ENCODE data around the gene FABP3.
"Not testable (repeated sequence)": the region's sequence is repeated elsewhere in the genome, so short reads cannot be mapped to it uniquely, and the experiment has no call there.

The FABP3 gene

DNA sequence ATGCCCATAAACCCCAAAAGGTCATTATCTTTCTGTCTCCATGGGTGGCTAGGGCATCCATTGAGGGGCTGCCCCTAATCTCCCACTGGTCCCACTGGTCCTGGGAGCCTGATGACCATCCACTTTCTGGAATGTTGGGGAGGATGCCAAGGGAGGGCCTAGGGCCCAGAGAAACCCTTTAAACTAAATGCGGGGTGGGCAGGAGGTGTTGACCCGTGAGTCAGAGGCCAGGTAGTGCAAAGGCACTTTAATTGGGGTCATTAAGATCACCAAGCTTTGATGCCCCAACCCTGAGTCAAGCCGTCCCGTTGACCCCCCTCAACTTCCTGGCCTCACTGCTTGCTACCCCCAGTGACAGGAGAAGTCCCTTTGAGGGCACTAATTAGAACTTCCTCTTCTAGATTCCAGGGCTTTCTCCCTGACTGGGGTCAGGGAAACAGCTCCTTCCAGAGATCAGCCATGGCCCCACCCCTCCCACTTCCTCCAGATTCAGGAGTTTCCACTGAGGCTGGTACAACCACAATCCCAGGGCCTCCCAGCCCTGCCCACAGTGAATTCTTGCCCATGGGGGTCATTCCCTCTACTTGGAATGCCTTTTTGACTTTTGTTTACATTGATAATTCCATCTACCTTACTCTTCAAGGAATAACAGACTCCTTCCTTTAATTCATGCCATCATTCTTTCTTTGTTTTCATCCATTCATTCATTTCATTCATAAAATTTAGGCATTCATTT lies 24.7 kb upstream of the FABP3 start:
- DNase-seq = no peak

DNA sequence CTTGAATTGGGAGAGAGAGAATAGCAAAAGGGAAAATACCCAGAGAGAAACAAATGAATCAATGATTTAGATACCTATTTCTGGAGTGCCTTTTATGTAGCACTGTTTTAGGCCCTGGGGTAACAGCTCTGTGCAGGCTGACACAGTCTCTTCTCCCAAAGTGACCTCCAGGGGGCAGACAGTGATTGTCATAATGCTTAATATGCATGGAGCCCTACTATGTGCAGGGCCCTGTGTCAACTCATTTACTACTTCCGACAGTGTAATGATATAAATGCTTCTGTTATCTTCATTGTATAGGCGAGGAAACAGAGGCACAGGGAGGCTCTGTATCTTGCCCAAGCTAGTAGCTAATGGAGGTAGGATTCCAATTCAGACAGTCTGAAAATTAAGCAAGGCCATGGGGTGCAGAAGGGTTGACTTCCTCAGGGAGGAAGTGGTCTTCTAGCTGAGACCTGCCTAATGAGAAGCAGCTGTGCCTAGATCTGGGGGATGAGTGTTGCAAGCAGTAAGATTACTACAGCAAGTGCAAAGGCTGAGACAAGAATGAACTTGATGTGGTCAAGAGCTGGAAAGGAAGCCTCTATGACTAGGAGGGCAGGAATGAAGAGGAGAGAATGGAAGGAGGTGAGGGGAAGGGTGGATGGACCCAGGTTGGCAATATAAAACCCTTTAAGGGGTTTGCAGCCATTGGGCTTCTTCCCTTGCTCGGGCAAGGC lies 23.9 kb upstream of the FABP3 start:
- no peak for DNase-seq

DNA sequence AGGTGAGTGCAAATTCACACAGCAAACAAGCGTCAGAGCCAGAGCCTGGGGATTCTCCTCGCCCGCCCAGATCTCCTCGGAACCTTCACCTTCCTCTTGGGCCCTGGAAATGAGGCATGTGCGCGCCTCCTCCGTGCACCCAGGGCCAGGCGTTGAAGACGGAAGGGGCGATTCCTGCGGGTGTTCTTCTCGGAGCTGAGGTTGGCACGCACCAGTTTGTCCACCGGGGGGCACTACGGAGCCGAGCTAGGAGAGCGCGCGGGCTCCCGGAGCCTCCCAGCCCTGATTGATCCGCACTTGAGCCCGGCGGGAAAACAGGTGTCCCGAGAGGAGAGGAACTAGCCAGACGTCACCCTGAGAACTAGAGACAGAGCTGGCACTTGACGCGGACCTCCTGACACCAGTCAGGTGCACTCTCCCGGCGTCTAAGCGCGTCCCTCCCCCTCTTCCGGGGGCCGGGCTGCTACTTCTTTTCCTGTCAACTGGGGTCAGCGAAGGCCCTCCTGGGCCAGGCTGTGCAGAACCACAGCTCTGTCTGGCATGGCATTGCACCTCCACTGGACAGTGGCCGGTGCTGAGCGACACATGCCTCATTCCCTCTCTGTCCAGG lies 21.8 kb upstream of the FABP3 start:
- DNase-seq = peak; percentile 37 to 76 (median 64)

DNA sequence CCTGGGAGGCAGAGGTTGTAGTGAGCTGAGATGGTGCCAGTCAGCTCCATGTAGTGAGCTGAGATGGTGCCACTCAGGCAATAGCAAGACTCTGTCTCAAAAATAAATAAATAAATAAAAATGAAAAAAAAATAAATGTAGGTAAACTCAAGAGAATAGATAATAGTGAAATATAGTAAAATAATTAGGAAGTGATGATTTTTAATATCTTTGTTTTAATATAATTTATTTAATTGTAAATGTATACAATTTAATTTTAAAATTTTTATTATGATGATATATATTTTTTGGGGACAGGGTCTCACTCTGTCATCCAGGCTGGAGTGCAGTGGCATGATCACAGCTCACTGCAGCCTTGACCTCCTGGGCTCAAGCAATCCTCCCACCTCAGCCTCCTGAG lies 20.6 kb upstream of the FABP3 start:
- DNase-seq = no peak

DNA sequence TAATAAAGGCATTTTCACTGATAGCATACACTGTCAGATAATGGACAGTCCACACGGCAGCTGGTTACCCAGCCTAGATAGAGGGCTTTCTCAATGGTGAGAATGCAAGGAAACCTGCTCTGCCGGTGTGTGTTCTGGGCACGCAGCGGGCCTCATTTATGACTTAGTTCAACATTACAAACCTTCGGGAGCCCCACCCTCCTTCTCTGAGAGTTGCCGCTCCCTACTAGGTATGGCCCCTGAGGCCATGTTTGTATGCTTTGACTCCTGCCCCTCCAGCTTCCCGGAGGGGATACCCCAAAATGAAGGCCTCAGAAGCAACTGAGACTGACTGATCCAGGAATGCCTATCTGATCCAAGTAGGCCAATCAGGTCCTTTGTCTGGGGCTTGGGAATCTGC lies 17.2 kb upstream of the FABP3 start:
- no peak for DNase-seq

DNA sequence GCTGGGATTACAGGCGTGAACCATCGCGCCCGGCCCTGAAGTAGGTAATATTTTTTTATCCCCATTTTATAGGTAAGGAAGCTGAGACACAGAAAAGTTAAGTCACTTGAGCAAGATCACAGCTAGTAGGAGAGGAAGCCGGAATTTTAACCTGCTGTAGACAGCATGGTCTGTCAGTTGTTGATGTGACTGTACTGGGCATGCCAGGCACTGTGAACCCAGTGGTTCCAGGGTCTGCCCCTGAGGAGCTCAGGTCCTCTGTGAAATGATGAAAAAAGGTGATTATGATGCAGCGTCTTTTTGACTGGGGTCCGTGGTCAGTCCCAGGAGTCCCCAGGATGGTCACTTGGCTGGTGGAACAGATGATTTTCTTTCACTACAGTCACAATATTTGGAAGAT lies 16.7 kb upstream of the FABP3 start:
- DNase-seq = no peak

DNA sequence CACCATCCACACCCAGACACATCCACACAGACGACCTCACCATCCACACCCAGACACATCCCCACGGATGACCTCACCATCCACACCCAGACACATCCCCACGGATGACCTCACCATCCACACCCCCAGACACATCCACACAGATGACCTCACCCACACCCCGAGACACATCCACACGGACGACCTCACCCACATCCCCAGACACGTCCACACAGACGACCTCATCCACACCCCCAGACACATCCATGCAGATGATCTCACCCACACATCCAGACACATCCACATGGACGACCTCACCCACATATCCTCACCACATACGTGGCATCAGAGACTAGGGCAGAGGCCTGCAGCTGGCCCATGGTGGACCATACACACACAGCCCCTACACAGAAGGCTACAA lies 14.7 kb upstream of the FABP3 start:
- no peak for DNase-seq

DNA sequence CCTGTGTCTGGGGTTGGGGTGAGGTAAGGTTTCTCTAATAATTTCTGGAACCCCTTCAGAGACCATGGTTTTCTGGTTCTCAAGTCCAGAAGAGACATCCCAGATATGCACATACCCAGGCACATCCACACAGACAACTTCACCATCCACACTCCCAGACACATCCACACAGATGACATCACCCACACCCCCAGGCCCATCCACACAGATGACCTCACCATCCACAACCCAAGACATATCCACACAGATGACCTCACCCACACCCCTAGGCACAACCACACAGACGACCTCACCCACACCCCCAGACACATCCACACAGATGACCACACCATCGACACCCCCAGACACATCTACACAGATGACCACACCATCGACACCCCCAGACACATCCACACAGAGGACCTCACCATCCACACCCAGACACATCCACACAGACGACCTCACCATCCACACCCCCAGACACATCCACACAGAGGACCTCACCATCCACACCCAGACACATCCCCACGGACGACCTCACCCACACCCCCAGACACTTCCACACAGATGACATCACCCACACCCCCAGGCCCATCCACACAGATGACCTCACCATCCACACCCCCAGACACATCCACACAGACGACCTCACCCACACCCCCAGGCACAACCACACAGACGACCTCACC lies 13.8 kb upstream of the FABP3 start:
- DNase-seq = not testable (repeated sequence)

DNA sequence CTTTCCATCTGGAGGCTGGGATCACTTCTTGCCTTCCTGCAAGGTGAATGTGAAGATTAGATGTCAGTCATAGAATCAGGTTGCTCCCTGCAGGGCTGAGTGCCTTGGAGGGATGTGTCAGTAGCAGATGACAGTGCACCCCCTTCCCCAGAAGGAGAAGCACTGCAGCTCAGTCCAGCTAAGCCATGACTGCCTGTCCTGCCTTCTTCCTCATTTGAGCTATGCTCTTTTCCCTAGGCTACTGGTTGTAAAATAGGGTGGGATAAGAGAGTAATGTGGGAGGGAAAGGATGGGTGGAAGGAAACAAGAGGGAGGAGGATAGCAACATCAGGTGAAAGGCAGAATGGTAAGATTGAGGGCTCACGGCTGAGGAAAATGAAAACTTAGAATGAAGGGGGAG lies 11.1 kb upstream of the FABP3 start:
- no peak for DNase-seq

DNA sequence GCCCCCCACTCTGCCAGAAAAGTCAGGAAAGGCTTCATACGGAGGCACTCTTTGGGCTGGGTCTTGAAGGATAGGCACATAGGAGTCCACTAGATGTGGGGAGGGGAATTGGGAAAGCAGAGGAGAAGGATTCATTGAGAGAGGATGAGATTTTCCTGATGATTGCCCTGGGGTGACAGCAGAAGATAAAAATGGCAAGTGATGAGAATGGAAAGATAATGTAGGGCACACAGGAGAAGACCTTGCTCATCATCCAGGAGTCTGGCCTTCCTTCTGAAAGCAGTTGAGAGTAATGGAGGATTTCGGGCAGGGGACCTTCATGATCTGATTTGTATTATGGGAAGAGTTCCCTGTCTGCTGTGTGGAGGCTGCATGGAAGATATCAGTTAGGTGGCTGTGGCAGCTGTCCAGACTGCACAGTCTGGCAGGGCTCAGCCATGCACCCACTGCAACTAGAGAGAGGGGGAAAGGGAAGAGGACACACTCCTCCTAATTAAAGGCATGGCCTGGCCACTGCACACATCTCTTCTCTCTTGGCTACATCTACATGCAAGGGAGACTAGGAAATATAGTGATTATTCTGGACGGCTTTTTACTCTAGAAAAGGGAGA lies 9.6 kb upstream of the FABP3 start:
- no peak for DNase-seq

DNA sequence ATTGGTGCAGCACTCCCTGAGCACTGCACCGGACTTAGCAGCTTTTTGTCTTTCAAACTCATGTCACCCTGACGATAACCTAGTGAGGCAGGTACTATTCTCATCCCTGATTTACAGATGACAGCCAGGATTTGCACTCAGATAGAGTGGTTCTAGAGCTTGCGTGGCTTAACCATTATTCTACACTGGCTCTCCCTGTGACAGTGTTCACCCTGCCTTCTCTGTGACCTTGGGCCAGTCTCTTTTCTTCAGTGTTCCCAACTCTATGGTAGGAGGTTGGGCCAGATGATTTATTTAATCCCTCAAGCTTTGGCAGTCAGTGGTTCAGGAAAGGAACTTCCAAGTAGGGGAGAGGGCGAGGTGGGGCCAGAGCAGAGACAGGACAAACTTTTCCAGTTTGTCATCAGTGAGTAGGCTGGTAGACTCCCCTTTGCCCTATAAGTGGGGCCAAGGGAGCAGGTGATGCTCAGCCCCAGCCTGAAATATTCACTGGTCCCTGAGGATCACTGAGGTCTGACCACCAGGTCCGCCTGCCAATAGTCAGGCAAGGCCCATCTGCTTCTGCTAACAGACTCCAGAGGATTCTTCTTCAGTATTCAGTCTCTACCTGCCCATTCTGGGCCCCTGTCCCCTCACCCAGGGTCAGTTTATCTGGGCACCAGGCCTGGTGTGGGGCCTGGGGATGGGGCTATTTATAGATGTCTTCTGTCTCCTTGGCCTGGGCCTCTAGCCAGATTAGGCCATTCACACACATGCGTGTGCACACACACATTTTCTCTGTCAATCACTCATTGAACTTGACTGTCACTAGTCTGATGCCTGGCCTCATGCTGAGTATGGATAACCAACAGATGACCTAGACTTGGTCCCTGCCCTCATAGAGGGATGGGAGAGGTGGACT lies 8.8 kb upstream of the FABP3 start:
- DNase-seq = no peak

DNA sequence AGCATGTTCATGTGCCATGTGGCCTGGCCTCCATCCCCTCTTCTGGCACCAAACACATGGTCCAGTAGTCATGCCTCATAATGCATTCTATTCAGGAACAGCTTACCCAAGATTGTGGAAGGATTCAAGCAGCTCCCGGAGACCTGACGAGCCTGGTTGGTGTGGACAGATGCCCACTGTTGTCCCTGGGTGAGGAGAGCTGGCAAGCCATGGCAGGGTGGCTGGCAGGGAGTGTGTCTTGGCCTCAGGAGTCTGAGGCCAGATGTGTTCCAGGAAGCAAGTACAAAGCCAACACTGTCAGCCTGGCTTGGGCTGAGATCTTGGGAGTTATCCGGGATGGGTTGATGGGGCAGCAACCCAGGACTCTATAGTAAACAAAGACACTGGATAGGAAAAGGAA lies 7.3 kb upstream of the FABP3 start:
- no peak for DNase-seq

DNA sequence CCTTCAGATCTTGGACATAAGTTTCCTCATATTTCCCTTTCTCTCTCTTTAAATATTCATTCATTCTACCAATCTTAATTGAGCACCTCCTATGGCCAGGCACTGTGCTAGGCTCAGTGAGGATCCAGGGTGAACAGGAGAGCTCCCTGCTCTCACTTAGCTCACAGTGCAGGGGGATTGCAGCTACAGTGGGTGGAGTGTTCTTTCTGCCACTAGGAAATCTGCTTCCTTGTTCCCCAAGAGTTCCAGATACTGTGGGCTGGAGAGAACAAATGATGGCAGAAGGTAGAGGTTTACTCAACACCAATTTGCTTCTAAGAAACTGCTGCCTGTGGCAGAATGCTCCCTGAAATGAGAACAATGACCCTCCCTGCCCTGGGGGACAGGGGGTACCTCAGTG lies 5.1 kb upstream of the FABP3 start:
- no peak for DNase-seq

DNA sequence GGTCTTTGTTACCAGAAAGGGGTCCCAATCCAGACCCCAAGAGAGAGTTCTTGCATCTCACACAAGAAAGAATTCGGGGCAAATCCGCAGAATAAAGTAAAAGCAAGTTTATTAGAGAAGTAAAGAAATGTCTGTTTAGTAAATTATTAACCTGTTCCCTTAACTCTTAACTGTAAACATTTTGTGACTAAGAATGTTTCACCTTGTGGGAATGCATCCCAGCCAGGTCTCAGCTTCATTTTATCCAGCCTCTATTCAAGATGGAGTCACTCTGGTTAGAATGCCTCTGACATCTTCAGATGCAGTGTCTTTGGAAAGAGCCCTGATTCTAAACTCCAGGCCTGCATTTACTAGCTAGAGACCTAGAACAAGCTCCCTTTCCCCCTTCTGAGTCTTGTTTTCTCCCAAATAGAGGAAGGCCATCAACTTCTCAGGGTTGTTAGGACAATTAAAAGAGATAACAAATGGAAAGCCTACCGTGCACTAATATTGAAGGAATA lies 4.5 kb upstream of the FABP3 start:
- DNase-seq = no peak

DNA sequence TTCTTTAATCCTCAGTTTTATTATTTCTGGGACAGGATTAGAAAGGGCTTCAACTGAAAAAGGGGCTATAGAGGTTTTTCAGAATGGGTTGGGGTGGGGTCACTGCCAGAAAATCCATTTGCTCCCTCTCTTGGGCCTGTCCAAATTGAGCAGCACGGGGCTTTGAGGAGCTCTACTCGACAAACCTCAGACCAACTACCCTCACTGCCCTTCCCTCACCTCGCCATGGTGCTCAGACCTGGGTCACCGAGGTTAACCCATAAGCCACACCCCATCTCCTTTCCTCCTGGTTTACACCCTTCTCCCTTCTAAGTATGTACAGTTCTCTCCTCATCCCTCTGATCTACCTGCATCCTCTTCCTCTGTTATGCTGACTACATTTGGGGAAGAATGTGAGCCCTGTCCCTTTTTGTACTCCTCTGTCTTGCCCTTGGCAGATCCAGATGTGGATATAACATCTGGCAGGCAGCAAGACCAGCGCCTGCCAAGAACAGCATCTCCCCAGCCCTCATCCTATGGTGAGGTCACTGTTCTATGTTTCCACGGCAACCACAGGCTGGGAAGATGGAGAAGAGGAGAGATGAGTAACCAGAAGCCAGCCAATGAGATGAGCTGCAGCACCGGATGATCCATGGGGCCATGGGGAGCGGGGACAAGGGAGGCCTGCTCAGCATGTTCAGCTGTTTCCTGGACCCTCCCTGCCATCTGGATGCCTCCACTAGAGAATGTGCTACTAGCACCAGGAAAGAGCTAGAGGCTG lies 3.7 kb upstream of the FABP3 start:
- DNase-seq = no peak

DNA sequence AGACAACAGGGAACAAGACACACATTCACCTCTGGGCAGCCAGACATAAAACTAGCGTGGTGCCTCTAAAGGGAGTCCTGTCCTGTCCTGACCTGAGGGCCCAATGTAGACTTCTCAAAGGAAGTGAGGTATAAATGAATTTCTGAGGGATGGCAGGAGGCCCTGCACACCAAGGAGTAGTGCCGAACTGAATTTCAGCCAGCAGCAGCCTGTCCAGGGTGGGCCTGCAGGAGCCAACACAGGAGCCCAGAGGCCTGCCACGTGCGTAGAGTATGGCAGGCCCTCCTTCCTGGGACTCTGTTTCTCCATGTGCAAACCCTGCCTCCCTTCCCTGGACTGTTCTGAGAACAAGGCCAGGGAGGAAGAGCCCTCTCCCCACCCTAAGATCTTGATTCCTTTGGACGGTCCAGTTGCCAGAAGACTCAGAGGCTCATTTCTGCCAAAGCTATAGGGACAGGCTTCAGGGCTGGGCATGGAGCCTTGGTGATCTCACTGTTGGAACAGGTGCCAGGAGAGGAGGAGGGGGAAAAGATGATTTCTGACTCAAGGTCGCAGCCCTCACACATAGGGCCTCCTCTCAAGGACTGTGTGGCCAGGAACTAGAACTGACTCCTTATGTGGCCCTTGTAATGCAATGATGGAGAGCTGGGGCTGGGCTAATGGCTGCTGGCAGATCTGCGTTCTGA lies 1.8 kb upstream of the FABP3 start:
- DNase-seq = no peak

DNA sequence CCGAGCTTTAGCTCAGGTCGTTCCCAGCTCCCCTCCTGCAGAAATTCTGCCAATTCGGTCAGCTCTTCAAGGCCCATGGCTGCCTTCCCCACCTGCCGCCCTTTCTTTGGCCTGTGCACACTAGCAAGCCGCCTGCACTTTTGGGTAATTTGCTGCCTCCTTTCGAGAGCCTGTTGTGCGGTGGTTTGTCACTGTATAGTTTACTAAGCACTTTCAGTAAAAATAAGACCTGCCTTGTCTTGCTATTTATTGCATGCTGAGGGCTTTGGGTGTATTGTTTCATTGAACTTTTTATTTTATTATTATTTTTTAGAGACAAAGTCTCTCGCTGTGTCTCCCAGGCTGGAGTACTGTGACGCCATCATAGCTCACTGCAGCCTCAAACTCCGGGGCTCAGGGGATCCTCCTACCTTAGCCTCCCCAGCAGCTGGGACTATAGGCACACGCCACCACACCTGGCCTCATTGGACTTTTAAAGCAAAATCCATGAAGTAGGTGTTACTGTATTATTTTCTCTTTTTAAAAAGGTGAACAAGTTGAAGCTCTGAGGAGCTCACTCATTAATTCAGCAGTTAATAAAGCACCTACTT lies 1.1 kb upstream of the FABP3 start:
- DNase-seq = peak in 2 of 6 experiments; percentile 5 to 32

DNA sequence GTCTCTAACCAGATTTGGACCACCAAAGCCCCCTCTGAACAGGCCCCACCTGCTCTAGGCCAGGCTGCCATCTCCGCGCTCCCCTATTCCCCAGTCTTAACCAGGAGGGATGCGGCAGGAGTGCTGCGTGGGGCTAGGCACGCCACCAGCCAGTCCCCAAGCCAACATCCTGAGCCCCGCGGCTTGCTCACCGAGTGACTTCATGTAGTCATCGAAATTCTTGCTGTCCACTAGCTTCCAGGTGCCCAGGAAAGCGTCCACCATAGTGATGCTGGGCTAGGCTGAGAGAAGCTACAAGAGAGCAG lies 173 bp downstream of the FABP3 start:
- no peak for DNase-seq

DNA sequence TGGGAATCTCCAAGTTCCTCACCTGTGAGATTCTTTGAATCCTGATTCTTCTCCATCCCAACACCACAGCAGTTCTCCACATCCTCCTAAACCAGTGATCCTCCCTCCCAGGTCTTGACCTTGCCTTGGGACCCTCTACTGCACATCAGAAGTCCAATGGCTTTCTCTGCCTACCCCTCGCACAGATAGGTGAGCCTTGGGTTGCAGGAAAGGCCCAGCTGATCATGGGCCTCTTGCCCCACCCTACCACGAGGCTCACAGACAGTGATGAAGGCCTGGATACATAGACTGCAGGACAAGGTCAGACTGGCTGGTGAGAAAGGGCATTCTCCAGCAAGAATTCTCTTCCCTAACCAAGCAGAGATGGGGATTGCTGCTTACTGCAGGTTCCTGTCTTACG lies 825 bp downstream of the FABP3 start:
- DNase-seq = no peak
